Smooth muscle cell (in vitro differentiated cells): ENCODE data around the gene TSHZ2. TPM values are rescaled to one million over a fixed set of nuclear protein-coding genes. Genes with fewer than 3 reads are reported as not detected.

ENCODE experiments used
- DNase-seq: peaks from one replicate; lab custom pipeline; 2025; ENCODE audit not compliant: unreplicated experiment; lab: John Stamatoyannopoulos, UW
- H2AFZ ChIP-seq: fragments of 200-600 bp; sonication (generic); 2 replicates; pipeline ENCODE4 v1.6.0; 2016; ENCODE audit warnings: antibody characterized with exemption, low read depth, mild to moderate bottlenecking
- H3F3A ChIP-seq: fragments of 200-600 bp; sonication (generic); 2 replicates; pipeline ENCODE4 v1.6.0; 2017; ENCODE audit warnings: antibody characterized with exemption, low read depth
- H3K27ac ChIP-seq: fragments of 200-600 bp; sonication (generic); 2 replicates; pipeline ENCODE4 v1.5.1; 2016; ENCODE audit warnings: low read depth, mild to moderate bottlenecking
- H3K27me3 ChIP-seq: fragments of 200-600 bp; sonication (generic); 2 replicates; pipeline ENCODE4 v1.6.1; 2016; ENCODE audit warnings: low read depth, mild to moderate bottlenecking
- H3K36me3 ChIP-seq: fragments of 200-600 bp; sonication (generic); 2 replicates; pipeline ENCODE4 v1.5.1; 2016; ENCODE audit warnings: low read depth
- H3K4me1 ChIP-seq: fragments of 200-600 bp; sonication (generic); 2 replicates; pipeline ENCODE4 v1.5.1; 2016; ENCODE audit warnings: low read depth
- H3K4me2 ChIP-seq: fragments of 200-600 bp; sonication (generic); 2 replicates; pipeline ENCODE4 v1.6.0; 2016; ENCODE audit warnings: mild to moderate bottlenecking
- H3K4me3 ChIP-seq: fragments of 200-600 bp; sonication (generic); 2 replicates; pipeline ENCODE4 v1.5.1; 2016; ENCODE audit warnings: mild to moderate bottlenecking
- H3K79me2 ChIP-seq: fragments of 200-600 bp; sonication (generic); 2 replicates; pipeline ENCODE4 v1.6.0; 2016; ENCODE audit warnings: low read depth, mild to moderate bottlenecking
- H3K9ac ChIP-seq: fragments of 200-600 bp; sonication (generic); 2 replicates; pipeline ENCODE4 v1.6.0; 2016; ENCODE audit warnings: low read depth
- H3K9me3 ChIP-seq: fragments of 200-600 bp; sonication (generic); replicated peaks from 2 replicates; pipeline ENCODE4 v1.5.1; 2016; ENCODE audit warnings: low read depth
- H4K20me1 ChIP-seq: fragments of 200-600 bp; sonication (generic); 2 replicates; pipeline ENCODE4 v1.6.0; 2016; ENCODE audit warnings: low read depth
- CTCF ChIP-seq: fragments of 200-600 bp; sonication (generic); IDR thresholded peaks from 2 replicates; pipeline ENCODE4 v1.5.1; 2017; ENCODE audit warnings: borderline replicate concordance, mild to moderate bottlenecking, antibody characterized with exemption; ENCODE audit not compliant: insufficient read depth, poor library complexity, severe bottlenecking
- WGBS: methylation state at CpG from one replicate; pipeline ENCODE4 v1.1.7; 2016; ENCODE audit warnings: low lambda C conversion rate; 5-methylcytosine and 5-hydroxymethylcytosine counted together
- polyA plus RNA-seq: library from polyadenylated mRNA; unstranded; fragments of >200 nt; fragmentation: Nextera tagmentation; extraction: Ambion mirVana; gene quantifications from 2 replicates; pipeline ENCODE4 v1.2.1, GENCODE V29; 2016
- total RNA-seq: library from RNA; depleted of rRNA; stranded (reverse); fragments of >200 nt; gene quantifications from 2 replicates; pipeline ENCODE4 v1.2.3, GENCODE V29; 2014

The TSHZ2 gene
- total and polyA plus RNA-seq, 2 experiments from 2014 or later = 4.8 to 6.6 TPM

DNA sequence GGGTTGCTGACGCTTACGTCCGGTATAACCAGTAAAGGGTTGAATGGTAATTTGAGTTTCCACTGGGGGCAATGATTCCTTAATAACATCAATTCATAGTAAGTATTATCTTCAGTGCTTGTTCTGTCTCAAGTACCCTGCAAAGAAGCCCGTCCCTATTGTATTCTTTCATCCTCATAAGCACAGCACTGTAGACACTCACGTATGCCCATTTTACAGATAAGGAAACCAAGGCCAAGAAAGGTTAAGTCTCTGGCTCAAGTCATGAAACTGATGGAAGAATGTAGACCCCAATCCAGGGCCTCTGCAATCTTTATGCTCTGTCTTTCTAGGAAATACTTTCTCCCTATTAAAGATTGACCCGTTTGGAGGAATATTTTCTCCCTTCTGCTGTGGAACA lies 370.3 kb downstream of the TSHZ2 start:
- no peaks in the 10 kb centered on the region for H3K36me3 ChIP-seq
- TF ChIP-seq CTCF = no peak
- peaks cover 12% of the 10 kb centered on the region for H3K4me1 ChIP-seq
- no peak overlapping the region for H3K27ac ChIP-seq
- H4K20me1 ChIP-seq = no peaks in the 10 kb centered on the region
- no peaks in the 10 kb centered on the region for H3K27me3 ChIP-seq
- no peak for DNase-seq
- no peak overlapping the region for H3K4me3 ChIP-seq
- no peaks in the 10 kb centered on the region for H3K9me3 ChIP-seq
- no peaks in the 10 kb centered on the region for H3K79me2 ChIP-seq
- H3F3A ChIP-seq = no peaks in the 10 kb centered on the region
- WGBS = 91% methylated on average over 6 of the region's 6 CpGs
- no peak overlapping the region for H3K4me2 ChIP-seq
- H2AFZ ChIP-seq = no peak overlapping the region
- H3K9ac ChIP-seq = no peak overlapping the region

DNA sequence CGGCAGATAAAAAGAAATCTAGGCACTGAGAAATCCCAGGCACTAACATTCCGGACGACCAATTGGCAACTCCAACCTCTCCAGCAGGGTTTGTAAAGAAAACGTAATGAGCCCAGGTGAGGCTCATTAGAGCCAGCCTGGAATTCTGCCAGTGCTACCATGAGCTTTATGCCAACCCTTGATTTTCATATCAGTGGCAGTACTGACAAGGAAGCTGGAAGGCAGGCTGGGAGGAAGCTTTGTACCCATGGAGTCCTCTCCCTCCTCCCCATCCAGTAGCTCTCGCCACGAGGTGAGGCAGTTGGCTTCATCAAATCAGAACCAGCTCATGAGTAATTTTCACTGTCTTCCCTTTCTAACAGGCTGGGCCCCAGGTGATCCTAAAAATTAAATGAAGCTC lies 371.3 kb downstream of the TSHZ2 start:
- Histone ChIP-seq H3K9ac (no peak overlapping the region), H3F3A (no peaks in the 10 kb centered on the region), H3K36me3 (no peaks in the 10 kb centered on the region), H3K27me3 (no peaks in the 10 kb centered on the region), H3K4me3 (no peak overlapping the region), H3K27ac (no peak overlapping the region), H3K9me3 (no peaks in the 10 kb centered on the region), H3K4me2 (no peak overlapping the region), H3K79me2 (no peaks in the 10 kb centered on the region), H2AFZ (no peak overlapping the region), H3K4me1 (peaks cover 12% of the 10 kb centered on the region), H4K20me1 (no peaks in the 10 kb centered on the region)
- 91% methylated on average over 6 of the region's 6 CpGs for WGBS
- no peak for TF ChIP-seq CTCF
- no peak for DNase-seq

DNA sequence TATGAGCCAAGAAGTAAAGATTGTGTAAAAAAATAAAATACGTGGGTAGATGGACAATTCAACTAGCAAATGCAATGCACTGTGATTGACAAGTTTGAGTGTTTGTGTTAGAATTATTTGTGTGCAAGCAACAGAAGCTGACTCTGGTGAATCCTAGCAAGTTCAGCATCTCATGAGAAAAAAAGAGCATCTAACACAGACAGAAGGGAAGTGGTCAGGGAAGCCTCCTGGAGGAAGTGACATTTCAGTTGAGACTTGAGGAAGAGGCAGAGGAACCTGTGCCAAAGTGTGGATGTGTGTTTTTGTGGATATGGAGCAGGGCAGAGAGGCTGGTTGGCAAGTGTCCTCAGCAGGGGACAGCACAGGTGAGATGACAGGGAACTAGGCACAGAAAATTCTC lies 372.7 kb downstream of the TSHZ2 start:
- Histone ChIP-seq H3K36me3 (no peaks in the 10 kb centered on the region), H3K27ac (no peak overlapping the region), H3K4me3 (no peak overlapping the region), H3K79me2 (no peaks in the 10 kb centered on the region), H2AFZ (no peak overlapping the region), H3K27me3 (no peaks in the 10 kb centered on the region), H3K4me2 (no peak overlapping the region), H3K9ac (no peak overlapping the region), H3K4me1 (peaks cover 12% of the 10 kb centered on the region), H3K9me3 (no peaks in the 10 kb centered on the region), H3F3A (no peaks in the 10 kb centered on the region), H4K20me1 (no peaks in the 10 kb centered on the region)
- no peak for DNase-seq
- no peak for TF ChIP-seq CTCF
- WGBS = 78% methylated on average over 1 of the region's 1 CpG

GRCh38 chr20:53345536-53346334 lies 373.6 kb downstream of the TSHZ2 start:
- Histone ChIP-seq H3K4me2 (no peak overlapping the region), H3K4me3 (no peak overlapping the region), H3K27me3 (no peaks in the 10 kb centered on the region), H3K79me2 (no peaks in the 10 kb centered on the region), H2AFZ (no peak overlapping the region), H3F3A (no peaks in the 10 kb centered on the region), H3K9ac (no peak overlapping the region), H3K9me3 (no peaks in the 10 kb centered on the region), H3K4me1 (peaks cover 12% of the 10 kb centered on the region), H3K27ac (no peak overlapping the region), H3K36me3 (no peaks in the 10 kb centered on the region), H4K20me1 (no peaks in the 10 kb centered on the region)
- WGBS = 89% methylated on average over 16 of the region's 18 CpGs
- DNase-seq = no peak
- no peak for TF ChIP-seq CTCF
